ENCODE results near the gene TNK2. TPM values are rescaled to one million over a fixed set of nuclear protein-coding genes. Genes with fewer than 3 reads are reported as not detected.
"Not testable (repeated sequence)": the region's sequence is repeated elsewhere in the genome, so short reads cannot be mapped to it uniquely, and the experiment has no call there.

The TNK2 gene
- total and polyA plus RNA-seq, 2 of the 13 experiments (the other 11 are each of a cell fraction or from before 2014, with no cell fraction given) = 4.6 to 5.8 TPM

- ATAC-seq (no peak), FAIRE-seq (no peak), DNase-seq (ENCODE audit: low spot score) (no peak)
- no peak overlapping the region for H3K4me2 ChIP-seq (ENCODE audit: low read depth, low read length)
- H3K9ac ChIP-seq (ENCODE audit: insufficient read depth, low read depth, low read length) = no peak overlapping the region
- intact Hi-C loops (cut with micrococcal nuclease; ENCODE audit: unreplicated experiment) (no loop called here), in situ Hi-C loops (cut with HindIII; ENCODE audit: extremely low pct_ligation_motif_present, low pct_unique_long_range_greater_than_20kb) (no loop called here)
- H3K27me3 ChIP-seq (ENCODE audit: control insufficient read depth in 1 of 2, insufficient read depth in 2 of 2, low read length in 2 of 2) = no peaks in the 10 kb centered on the region
- no peak overlapping the region for H3K27ac ChIP-seq (ENCODE audit: extremely low read length, insufficient read depth, low read length)
- ChIA-PET POLR2A (no interaction called here), CTCF (ENCODE audit: low intra/inter-chr PET ratio, low total read pairs) (no interaction called here)
- no peak overlapping the region for H2AFZ ChIP-seq (ENCODE audit: low read length)
- WGBS (ENCODE audit: low lambda C conversion rate) = 95% methylated on average over 11 of the region's 28 CpGs
- H4K20me1 ChIP-seq (ENCODE audit: insufficient read depth, low read length) = no peaks in the 10 kb centered on the region
- no peaks in the 10 kb centered on the region; a peak in 1 of 5 replicates for H3K36me3 ChIP-seq (replicated peaks in 1 of 2; ENCODE audit: control insufficient read depth in 1 of 2, insufficient read depth in 2 of 2, low read length in 2 of 2)
- BruUV-seq (replicated peaks) = no TSS peak
- H3K4me3 ChIP-seq (replicated peaks in 1 of 3; ENCODE audit: insufficient read depth in 1 of 3, low read depth in 2 of 3, low read length in 3 of 3) = no peak overlapping the region
- no peak for TF ChIP-seq ZNF562 (CRISPR knock-in tag; IDR thresholded peaks at IDR 0.05; ENCODE audit: borderline replicate concordance)
- no peak for TF ChIP-seq E2F1 (CRISPR knock-in tag; IDR thresholded peaks at IDR 0.05)
- no peak for TF ChIP-seq PITX1 (CRISPR knock-in tag; IDR thresholded peaks at IDR 0.05)
- no peaks in the 10 kb centered on the region for H3K79me2 ChIP-seq (ENCODE audit: insufficient read depth, low read length)
- no peaks in the 10 kb centered on the region for H3K9me3 ChIP-seq (ENCODE audit: low read length)
- no peaks in the 10 kb centered on the region for H3K4me1 ChIP-seq (ENCODE audit: insufficient read depth, low read length)
Observed at GRCh38 chr3:195872097-195872496, 36.3 kb downstream of the TNK2 start.

GRCh38 chr3:195871686-195872085 is 36.7 kb downstream of the TNK2 start:
- intact Hi-C loops (cut with micrococcal nuclease; ENCODE audit: unreplicated experiment); POLR2A ChIA-PET; in situ Hi-C loops (cut with HindIII; ENCODE audit: extremely low pct_ligation_motif_present, low pct_unique_long_range_greater_than_20kb); H4K20me1 ChIP-seq (ENCODE audit: insufficient read depth, low read length); H3K27me3 ChIP-seq (ENCODE audit: control insufficient read depth in 1 of 2, insufficient read depth in 2 of 2, low read length in 2 of 2); H3K4me1 ChIP-seq (ENCODE audit: insufficient read depth, low read length); H2AFZ ChIP-seq (ENCODE audit: low read length); H3K4me3 ChIP-seq (replicated peaks in 1 of 3; ENCODE audit: insufficient read depth in 1 of 3, low read depth in 2 of 3, low read length in 3 of 3); H3K36me3 ChIP-seq (replicated peaks in 1 of 2; ENCODE audit: control insufficient read depth in 1 of 2, insufficient read depth in 2 of 2, low read length in 2 of 2); H3K27ac ChIP-seq (ENCODE audit: extremely low read length, insufficient read depth, low read length); ATAC-seq; H3K9me3 ChIP-seq (ENCODE audit: low read length); H3K9ac ChIP-seq (ENCODE audit: insufficient read depth, low read depth, low read length); FAIRE-seq; H3K79me2 ChIP-seq (ENCODE audit: insufficient read depth, low read length); CTCF ChIA-PET (ENCODE audit: low intra/inter-chr PET ratio, low total read pairs); H3K4me2 ChIP-seq (ENCODE audit: low read depth, low read length); DNase-seq (ENCODE audit: low spot score); BruUV-seq (replicated peaks): not testable (repeated sequence)
- WGBS (ENCODE audit: low lambda C conversion rate) = 93% methylated on average over 3 of the region's 3 CpGs
